GM08714 (cell line): ENCODE measurements around the gene TRPC4.

Experiments
- H3K4me3 ChIP-seq: fragments of 200-500 bp; sonication (Bioruptor generic); 2 replicates; pipeline ENCODE4 v1.5.1; 2014; ENCODE audit warnings: mild to moderate bottlenecking, low read length, inconsistent platforms
- ZNF274 ChIP-seq: IDR thresholded peaks from 2 replicates; pipeline ENCODE4 v1.6.1; 2012; ENCODE audit warnings: mild to moderate bottlenecking, low read depth, low read length

Gene TRPC4

GRCh38 chr13:37715606-37716015 is 154.0 kb downstream of the TRPC4 start:
- H3K4me3 ChIP-seq: no peak overlapping the region
- no peak for TF ChIP-seq ZNF274

- no peak for TF ChIP-seq ZNF274
- no peak overlapping the region for H3K4me3 ChIP-seq
These were observed 160.3 kb downstream of the TRPC4 start for GRCh38 chr13:37709318-37709717.

- no peak for TF ChIP-seq ZNF274
- no peak overlapping the region for H3K4me3 ChIP-seq
These were observed 161.7 kb downstream of the TRPC4 start for GRCh38 chr13:37707739-37708500.

- no peak for TF ChIP-seq ZNF274
- no peak overlapping the region for H3K4me3 ChIP-seq
These were observed 163.5 kb downstream of the TRPC4 start for GRCh38 chr13:37706041-37706440.

DNA sequence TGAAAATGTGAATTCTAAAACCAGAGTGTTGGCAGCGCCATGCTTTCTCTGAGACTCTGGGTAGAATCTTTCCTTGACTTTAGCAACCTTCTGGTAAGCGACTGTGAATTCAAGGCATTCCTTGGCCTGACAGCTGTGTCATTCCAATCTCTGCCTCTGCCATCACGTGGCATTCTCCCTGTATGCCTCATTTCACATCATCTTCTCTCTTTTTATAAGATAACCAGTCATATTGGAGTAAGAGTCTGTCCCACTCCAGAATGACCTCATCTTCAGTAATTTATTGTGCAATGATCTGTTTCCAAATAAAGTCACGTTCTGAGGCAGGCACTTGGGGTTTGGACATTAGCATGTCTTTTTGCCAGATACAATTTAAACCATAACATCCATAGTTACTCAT is 167.6 kb downstream of the TRPC4 start:
- TF ChIP-seq ZNF274: no peak

DNA sequence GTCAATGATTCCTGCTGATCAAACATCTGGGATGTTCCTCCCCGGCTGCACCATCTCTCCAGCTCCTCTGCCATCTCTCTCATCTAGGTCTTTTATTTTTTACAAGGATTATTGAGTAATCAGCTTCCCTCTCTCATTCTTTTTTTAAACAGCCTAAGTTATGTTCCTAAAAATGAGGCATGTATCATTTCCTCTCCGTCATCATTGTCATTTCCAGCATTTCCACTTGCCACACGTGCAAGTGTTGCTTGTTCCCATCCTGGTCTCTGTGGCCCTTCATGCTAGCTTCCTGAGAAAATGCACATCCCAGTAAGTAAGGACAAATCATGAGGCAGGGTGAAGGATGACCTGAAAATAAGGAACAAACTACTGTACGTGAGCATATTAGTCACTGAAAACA is 168.3 kb downstream of the TRPC4 start:
- H3K4me3 ChIP-seq: no peak overlapping the region
- TF ChIP-seq ZNF274: no peak

More for the DNA sequence above, 167.6 kb downstream of the TRPC4 start:
- H3K4me3 ChIP-seq: no peak overlapping the region

- no peak overlapping the region for H3K4me3 ChIP-seq
- no peak for TF ChIP-seq ZNF274
These were observed 168.7 kb downstream of the TRPC4 start for GRCh38 chr13:37700887-37701286.

GRCh38 chr13:37695200-37695599 is 174.4 kb downstream of the TRPC4 start:
- no peak overlapping the region for H3K4me3 ChIP-seq
- no peak for TF ChIP-seq ZNF274

- no peak for TF ChIP-seq ZNF274
- no peak overlapping the region for H3K4me3 ChIP-seq
These were observed 179.2 kb downstream of the TRPC4 start for GRCh38 chr13:37690361-37690760.

GRCh38 chr13:37686501-37686900 is 183.1 kb downstream of the TRPC4 start:
- no peak for TF ChIP-seq ZNF274

DNA sequence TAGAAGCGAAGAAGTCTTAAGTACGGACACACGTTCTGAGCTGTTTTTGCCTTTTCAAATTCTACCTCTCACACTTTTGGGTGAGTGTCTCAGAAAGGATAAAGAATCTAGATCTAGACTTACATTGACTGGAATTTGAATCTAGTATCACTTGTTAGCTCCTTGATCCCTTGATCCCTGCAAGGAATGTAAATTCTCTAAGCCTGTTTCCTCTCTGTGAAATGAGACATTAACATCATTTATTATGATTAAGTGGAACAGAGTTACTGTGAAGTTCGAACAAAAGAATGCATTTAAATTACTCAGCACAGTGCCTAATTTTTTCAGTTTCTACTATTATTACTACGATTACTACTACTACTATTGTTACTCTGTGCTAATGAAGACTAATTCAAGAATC is 184.4 kb downstream of the TRPC4 start:
- H3K4me3 ChIP-seq: no peak overlapping the region
- TF ChIP-seq ZNF274: no peak

More at GRCh38 chr13:37686501-37686900, 183.1 kb downstream of the TRPC4 start:
- H3K4me3 ChIP-seq: no peak overlapping the region

DNA sequence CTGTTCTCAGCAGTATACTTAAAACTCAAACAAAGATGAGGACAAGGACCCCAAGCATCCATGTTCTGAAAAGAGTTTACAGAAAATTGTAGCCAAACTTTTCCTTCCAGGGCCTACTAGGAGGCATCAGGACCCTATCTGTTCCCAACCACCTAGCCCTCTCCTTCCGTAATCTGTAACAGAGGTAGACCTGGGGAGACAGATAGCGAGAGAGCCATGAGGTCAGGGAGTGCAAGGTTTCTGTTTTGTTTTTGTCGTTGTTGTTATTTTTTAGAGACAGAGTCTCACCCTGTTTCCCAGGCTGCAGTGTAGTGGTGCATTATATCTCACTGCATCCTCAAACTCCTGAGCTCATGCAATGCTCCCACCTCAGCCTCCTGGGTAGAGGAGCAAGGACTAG is 187.1 kb downstream of the TRPC4 start:
- no peak overlapping the region for H3K4me3 ChIP-seq
- no peak for TF ChIP-seq ZNF274

DNA sequence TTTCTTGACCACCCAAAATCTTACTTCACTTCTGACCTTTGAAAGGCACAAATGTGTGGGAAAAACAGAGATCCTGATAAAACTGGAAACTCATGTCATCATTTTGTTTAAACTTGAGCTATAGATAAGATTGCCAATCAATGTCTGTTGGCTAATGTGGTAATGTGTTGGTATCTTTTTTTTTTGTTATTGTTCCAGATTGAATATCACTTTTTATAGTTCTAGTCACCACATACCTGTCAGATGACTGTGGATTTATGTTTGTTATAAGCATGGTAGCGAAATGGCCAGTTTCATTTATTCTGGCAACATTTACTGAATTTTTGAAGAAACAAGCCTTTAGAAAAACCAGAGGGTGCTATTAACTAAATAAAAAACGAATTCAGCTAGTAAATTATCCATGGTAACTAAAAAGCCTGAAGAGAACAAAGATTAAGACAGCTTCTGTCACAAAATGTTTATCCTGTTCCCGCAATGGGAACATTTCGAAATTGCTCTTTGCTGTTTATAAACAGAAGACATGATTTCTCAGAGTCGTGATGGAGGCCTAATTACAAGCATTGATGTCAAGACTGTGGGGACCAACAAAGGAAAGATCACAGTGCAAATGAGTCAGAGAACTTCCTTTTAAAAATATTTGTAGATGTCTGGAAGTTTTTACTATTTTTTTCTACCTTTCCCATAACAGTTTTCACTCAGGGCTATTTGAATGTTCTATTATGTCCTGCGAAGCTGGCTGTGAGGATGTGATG is 188.1 kb downstream of the TRPC4 start:
- no peak for TF ChIP-seq ZNF274

DNA sequence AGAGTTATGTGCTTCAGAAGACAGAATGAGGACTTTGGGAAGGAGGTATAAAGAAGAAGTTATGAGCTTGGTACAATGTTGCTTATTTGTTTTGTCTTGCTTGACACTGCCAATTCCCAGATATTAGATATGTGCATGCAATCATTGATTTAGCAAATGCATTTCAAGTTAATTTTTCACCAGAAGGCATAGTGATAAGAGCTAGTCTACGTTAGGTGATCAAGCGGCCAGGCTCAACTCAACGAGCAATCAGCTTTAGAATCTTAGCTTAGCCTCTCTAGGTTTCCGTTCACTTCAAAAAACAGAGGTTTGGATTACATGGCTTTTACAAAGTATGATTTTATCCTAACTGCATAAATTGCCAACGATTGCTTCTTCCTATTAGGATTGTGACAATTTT is 189.4 kb downstream of the TRPC4 start:
- TF ChIP-seq ZNF274: no peak
- no peak overlapping the region for H3K4me3 ChIP-seq

More for the DNA sequence above, 188.1 kb downstream of the TRPC4 start:
- no peak overlapping the region for H3K4me3 ChIP-seq

DNA sequence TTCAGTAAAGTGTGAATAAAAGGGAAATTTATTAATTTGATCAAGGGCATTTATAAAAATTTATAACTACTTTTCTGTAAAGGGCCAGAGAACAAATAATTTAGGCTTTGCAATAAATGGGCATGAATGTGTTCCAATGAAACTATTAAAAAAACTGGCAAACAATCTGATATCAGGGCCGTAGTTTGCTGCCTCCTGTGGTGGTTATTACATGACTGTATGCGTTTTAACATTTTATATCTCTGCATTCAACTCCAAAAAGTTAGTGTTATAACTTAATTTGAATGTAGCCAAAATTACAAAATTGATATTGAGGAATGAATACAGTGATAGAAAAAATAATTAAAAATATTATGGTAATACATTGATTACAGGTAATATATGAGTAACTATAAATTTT is 190.5 kb downstream of the TRPC4 start:
- TF ChIP-seq ZNF274: no peak
- no peak overlapping the region for H3K4me3 ChIP-seq

DNA sequence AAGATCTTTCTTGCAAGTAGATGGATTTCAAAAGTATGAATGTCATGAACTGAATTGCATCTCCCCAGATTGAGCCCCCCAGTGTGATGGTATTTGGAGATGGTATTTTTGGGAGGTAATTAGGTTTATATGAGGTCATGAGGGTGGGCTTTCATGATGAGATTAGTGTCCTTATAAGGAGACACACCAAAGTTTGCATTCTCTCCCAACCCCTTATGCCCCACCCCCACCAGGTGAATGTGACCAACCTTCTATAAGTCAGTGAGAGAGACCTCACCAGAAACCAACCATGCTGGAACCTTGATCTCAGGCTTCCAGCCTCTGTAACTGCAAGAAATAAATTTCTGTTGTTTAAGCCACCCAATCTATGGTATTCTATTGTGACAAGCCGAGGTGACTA is 199.7 kb downstream of the TRPC4 start:
- H3K4me3 ChIP-seq: no peak overlapping the region
- TF ChIP-seq ZNF274: no peak
